Measurements from ENCODE around the gene GALNT12.

DNA sequence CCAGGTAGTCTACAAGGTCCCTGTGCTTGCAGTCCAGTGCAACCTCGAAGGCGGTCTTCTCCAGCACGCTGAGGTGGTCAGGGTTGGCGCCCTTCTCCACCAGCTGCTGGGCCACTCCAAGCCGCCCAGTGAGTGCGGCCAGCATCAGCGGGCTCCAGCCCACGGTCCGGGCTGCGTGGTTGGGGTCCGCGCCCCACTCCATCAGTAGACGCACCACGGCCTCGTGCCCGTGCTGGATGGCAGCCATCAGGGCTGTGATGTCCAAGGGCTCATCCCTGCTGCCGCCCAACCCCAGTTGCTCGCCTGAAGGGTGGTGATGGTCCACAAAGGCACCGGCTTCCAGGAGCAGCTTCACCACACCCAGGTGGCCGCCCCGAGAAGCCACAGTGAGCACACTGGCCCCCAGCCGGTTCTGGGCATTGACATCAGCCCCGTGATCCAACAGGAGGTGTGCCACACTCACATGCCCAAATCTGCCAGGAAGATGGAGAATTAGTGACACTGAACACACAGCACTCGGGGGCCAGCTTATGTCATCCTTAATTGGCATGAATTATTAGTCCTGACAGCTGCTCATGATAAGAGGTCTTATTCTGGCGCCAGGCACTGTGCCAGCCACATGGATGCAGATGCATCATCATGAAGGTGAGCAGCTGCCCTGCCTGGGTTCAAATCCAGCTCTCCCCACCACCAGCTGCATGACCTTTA lies 17.2 kb upstream of the GALNT12 start:
- TF ChIP-seq CTCF (IDR thresholded peaks at IDR 0.05) = no peak
- TF ChIP-seq POLR2A (IDR thresholded peaks at IDR 0.05) = no peak

Data from esophagus squamous epithelium (tissue), 4 donors.